ENCODE measurements around the gene RAB40C. TPM values are rescaled to one million over a fixed set of nuclear protein-coding genes. Genes with fewer than 3 reads are reported as not detected.

RAB40C gene
- total and polyA plus RNA-seq, 9 donors, result 9.4 to 15.4 (median 13.0) TPM

GRCh38 chr16:668519-669171, 78.8 kb downstream of the RAB40C start:
- Histone ChIP-seq H3K36me3 (ENCODE audit: control insufficient read depth, insufficient read depth, low read length) (peaks cover 45% of the 10 kb centered on the region), H3K27me3 (ENCODE audit: control insufficient read depth, insufficient read depth, low read length) (no peaks in the 10 kb centered on the region), H3K4me3 (ENCODE audit: low read length) (peak overlapping the region; percentile 82), H3K4me1 (ENCODE audit: control insufficient read depth, insufficient read depth, low read length) (peaks cover 19% of the 10 kb centered on the region), H3K9me3 (replicated peaks; ENCODE audit: control insufficient read depth, low read depth, low read length) (no peaks in the 10 kb centered on the region), H3K27ac (ENCODE audit: low read length) (peak overlapping the region; percentile 51)
- WGBS (ENCODE audit: insufficient coverage), result 9% methylated on average over 50 of the region's 50 CpGs
- no peak for DNase-seq

- no peak overlapping the region for H3K4me3 ChIP-seq (ENCODE audit: low read length)
- no peak for DNase-seq
- 91% methylated on average over 13 of the region's 13 CpGs for WGBS (ENCODE audit: insufficient coverage)
- H3K27ac ChIP-seq (ENCODE audit: low read length), result no peak overlapping the region
- H3K27me3 ChIP-seq (ENCODE audit: control insufficient read depth, insufficient read depth, low read length), result peaks cover under 1% of the 10 kb centered on the region
- H3K4me1 ChIP-seq (ENCODE audit: control insufficient read depth, insufficient read depth, low read length), result peaks cover 21% of the 10 kb centered on the region
- H3K9me3 ChIP-seq (replicated peaks; ENCODE audit: control insufficient read depth, low read depth, low read length), result no peaks in the 10 kb centered on the region
- H3K36me3 ChIP-seq (ENCODE audit: control insufficient read depth, insufficient read depth, low read length), result peaks cover 53% of the 10 kb centered on the region
Observed at GRCh38 chr16:669666-670065, 79.8 kb downstream of the RAB40C start.

- H3K4me1 ChIP-seq (ENCODE audit: control insufficient read depth, insufficient read depth, low read length), result peaks cover 30% of the 10 kb centered on the region
- 90% methylated on average over 46 of the region's 52 CpGs for WGBS (ENCODE audit: insufficient coverage)
- H3K4me3 ChIP-seq (ENCODE audit: low read length), result no peak overlapping the region
- DNase-seq, result no peak
- H3K9me3 ChIP-seq (replicated peaks; ENCODE audit: control insufficient read depth, low read depth, low read length), result no peaks in the 10 kb centered on the region
- H3K27me3 ChIP-seq (ENCODE audit: control insufficient read depth, insufficient read depth, low read length), result peaks cover 8% of the 10 kb centered on the region
- peaks cover 53% of the 10 kb centered on the region for H3K36me3 ChIP-seq (ENCODE audit: control insufficient read depth, insufficient read depth, low read length)
- H3K27ac ChIP-seq (ENCODE audit: low read length), result no peak overlapping the region
Observed at GRCh38 chr16:670485-671352, 80.9 kb downstream of the RAB40C start.

- no peak for DNase-seq
- WGBS (ENCODE audit: insufficient coverage), result 83% methylated on average over 34 of the region's 40 CpGs
- Histone ChIP-seq H3K36me3 (ENCODE audit: control insufficient read depth, insufficient read depth, low read length) (peaks cover 53% of the 10 kb centered on the region), H3K27ac (ENCODE audit: low read length) (no peak overlapping the region), H3K4me3 (ENCODE audit: low read length) (no peak overlapping the region), H3K9me3 (replicated peaks; ENCODE audit: control insufficient read depth, low read depth, low read length) (no peaks in the 10 kb centered on the region), H3K27me3 (ENCODE audit: control insufficient read depth, insufficient read depth, low read length) (peaks cover 12% of the 10 kb centered on the region), H3K4me1 (ENCODE audit: control insufficient read depth, insufficient read depth, low read length) (peaks cover 33% of the 10 kb centered on the region)
Observed at GRCh38 chr16:671353-672131, 81.7 kb downstream of the RAB40C start.

GRCh38 chr16:672371-672770, 82.5 kb downstream of the RAB40C start:
- Histone ChIP-seq H3K27me3 (ENCODE audit: control insufficient read depth, insufficient read depth, low read length) (peaks cover 20% of the 10 kb centered on the region), H3K9me3 (replicated peaks; ENCODE audit: control insufficient read depth, low read depth, low read length) (no peaks in the 10 kb centered on the region), H3K27ac (ENCODE audit: low read length) (no peak overlapping the region), H3K4me3 (ENCODE audit: low read length) (no peak overlapping the region), H3K36me3 (ENCODE audit: control insufficient read depth, insufficient read depth, low read length) (peaks cover 53% of the 10 kb centered on the region), H3K4me1 (ENCODE audit: control insufficient read depth, insufficient read depth, low read length) (peaks cover 31% of the 10 kb centered on the region)
- WGBS (ENCODE audit: insufficient coverage), result 95% methylated on average over 17 of the region's 19 CpGs
- no peak for DNase-seq

- Histone ChIP-seq H3K36me3 (ENCODE audit: control insufficient read depth, insufficient read depth, low read length) (peaks cover 53% of the 10 kb centered on the region), H3K27me3 (ENCODE audit: control insufficient read depth, insufficient read depth, low read length) (peaks cover 25% of the 10 kb centered on the region), H3K4me1 (ENCODE audit: control insufficient read depth, insufficient read depth, low read length) (peaks cover 28% of the 10 kb centered on the region), H3K4me3 (ENCODE audit: low read length) (no peak overlapping the region), H3K27ac (ENCODE audit: low read length) (no peak overlapping the region), H3K9me3 (replicated peaks; ENCODE audit: control insufficient read depth, low read depth, low read length) (no peaks in the 10 kb centered on the region)
- DNase-seq, result no peak
- 94% methylated on average over 21 of the region's 21 CpGs for WGBS (ENCODE audit: insufficient coverage)
Observed at GRCh38 chr16:672851-673250, 83.0 kb downstream of the RAB40C start.

GRCh38 chr16:673399-673991, 83.6 kb downstream of the RAB40C start:
- Histone ChIP-seq H3K4me1 (ENCODE audit: control insufficient read depth, insufficient read depth, low read length) (peaks cover 25% of the 10 kb centered on the region), H3K36me3 (ENCODE audit: control insufficient read depth, insufficient read depth, low read length) (peaks cover 53% of the 10 kb centered on the region), H3K9me3 (replicated peaks; ENCODE audit: control insufficient read depth, low read depth, low read length) (no peaks in the 10 kb centered on the region), H3K27ac (ENCODE audit: low read length) (no peak overlapping the region), H3K4me3 (ENCODE audit: low read length) (no peak overlapping the region), H3K27me3 (ENCODE audit: control insufficient read depth, insufficient read depth, low read length) (peaks cover 29% of the 10 kb centered on the region)
- DNase-seq, result no peak
- 87% methylated on average over 17 of the region's 18 CpGs for WGBS (ENCODE audit: insufficient coverage)

- Histone ChIP-seq H3K27ac (ENCODE audit: low read length) (no peak overlapping the region), H3K4me3 (ENCODE audit: low read length) (no peak overlapping the region), H3K9me3 (replicated peaks; ENCODE audit: control insufficient read depth, low read depth, low read length) (no peaks in the 10 kb centered on the region), H3K36me3 (ENCODE audit: control insufficient read depth, insufficient read depth, low read length) (peaks cover 50% of the 10 kb centered on the region), H3K4me1 (ENCODE audit: control insufficient read depth, insufficient read depth, low read length) (peaks cover 24% of the 10 kb centered on the region), H3K27me3 (ENCODE audit: control insufficient read depth, insufficient read depth, low read length) (peaks cover 29% of the 10 kb centered on the region)
- DNase-seq, result no peak
- 71% methylated on average over 13 of the region's 22 CpGs for WGBS (ENCODE audit: insufficient coverage)
Observed at GRCh38 chr16:674214-674881, 84.5 kb downstream of the RAB40C start.

- H3K27ac ChIP-seq (ENCODE audit: low read length), result no peak within 1 kb of the TSS
- peaks cover 29% of the 10 kb centered on the region for H3K27me3 ChIP-seq (ENCODE audit: control insufficient read depth, insufficient read depth, low read length)
- H3K4me1 ChIP-seq (ENCODE audit: control insufficient read depth, insufficient read depth, low read length), result peaks cover 25% of the 10 kb centered on the region
- H3K36me3 ChIP-seq (ENCODE audit: control insufficient read depth, insufficient read depth, low read length), result peaks cover 42% of the 10 kb centered on the region
- no peak within 1 kb of the TSS for H3K4me3 ChIP-seq (ENCODE audit: low read length)
- 4% methylated on average over 67 of the region's 73 CpGs for WGBS (ENCODE audit: insufficient coverage)
- no peak for DNase-seq
- no peaks in the 10 kb centered on the region for H3K9me3 ChIP-seq (replicated peaks; ENCODE audit: control insufficient read depth, low read depth, low read length)
Observed at GRCh38 chr16:674968-675883, 85.4 kb downstream of the RAB40C start, which contains the start of gene RHBDL1. Gene RHBDL1 (plus strand): TSS chr16:675671. CDS start chr16:675791, 120 bp downstream.
